Lung (tissue), 12 donors: ENCODE data around the gene PCSK5. TPM values are rescaled to one million over a fixed set of nuclear protein-coding genes. Genes with fewer than 3 reads are reported as not detected.

Experiments
- ATAC-seq: fragments of 200-7000 bp; cut with Tn5 transposase; one replicate; pipeline ENCODE4 v1.9.1; 2020; ENCODE audit warnings: moderate number of reproducible peaks; ENCODE audit not compliant: insufficient read depth, low FRiP score
- DNase-seq, 3 donors: peaks; one replicate each; pipeline ENCODE4 v3.0.0-alpha.2; 2013 to 2017
- H3K27ac ChIP-seq, 2 donors: one replicate each; pipeline ENCODE4 v1.5.1; 2013; ENCODE audit warnings: mild to moderate bottlenecking in 2 of 2, moderate library complexity in 2 of 2, control low read depth in 1 of 2, inconsistent platforms in 1 of 2, low read depth in 1 of 2, low read length in 1 of 2
- H3K27me3 ChIP-seq, 3 donors: one replicate each; pipeline ENCODE4 v1.5.1; 2013; ENCODE audit warnings: low read length in 2 of 3; ENCODE audit not compliant: control insufficient read depth in 3 of 3, insufficient read depth in 3 of 3
- H3K36me3 ChIP-seq, 4 donors: one replicate each; pipeline ENCODE4 v1.5.1; 2013; ENCODE audit warnings: low read length in 4 of 4, mild to moderate bottlenecking in 1 of 4, moderate library complexity in 1 of 4; ENCODE audit not compliant: control insufficient read depth in 4 of 4, insufficient read depth in 4 of 4
- H3K4me1 ChIP-seq, 5 donors: one replicate each; pipeline ENCODE4 v1.5.1; 2013; ENCODE audit warnings: low read length in 5 of 5, mild to moderate bottlenecking in 2 of 5, moderate library complexity in 1 of 5; ENCODE audit not compliant: control insufficient read depth in 5 of 5, insufficient read depth in 5 of 5
- H3K4me3 ChIP-seq: one replicate; pipeline ENCODE4 v1.5.1; 2013; ENCODE audit warnings: mild to moderate bottlenecking, control low read depth, moderate library complexity
- H3K9ac ChIP-seq, 2 donors: one replicate each; pipeline ENCODE4 v1.5.1; 2013; ENCODE audit warnings: low read length in 2 of 2, control low read depth in 1 of 2; ENCODE audit not compliant: insufficient read depth in 1 of 2
- H3K9me3 ChIP-seq, 4 donors: one replicate each; pipeline ENCODE4 v1.5.1; 2013; ENCODE audit warnings: low read length in 3 of 4, mild to moderate bottlenecking in 1 of 4, moderate library complexity in 1 of 4; ENCODE audit not compliant: control insufficient read depth in 4 of 4, insufficient read depth in 3 of 4
- WGBS, 2 donors: extraction: QIAGEN DNeasy Blood & Tissue Kit; methylation state at CpG; one replicate each; pipeline ENCODE4 v1.1.7; 2013; 5-methylcytosine and 5-hydroxymethylcytosine counted together
- polyA plus RNA-seq, 2 donors: library from polyadenylated mRNA; stranded (reverse); fragments of 200-250 nt; gene quantifications; one replicate each; pipeline ENCODE4 v1.2.1, GENCODE V29; 2013
- total RNA-seq, 2 donors: library from RNA; depleted of rRNA in 1 of 2; stranded (reverse); fragments of >200 nt in 1 of 2; gene quantifications; one replicate each; pipeline ENCODE4 v1.2.1, GENCODE V29; 2014 to 2021
- TF ChIP-seq, protein P1 (sequence below): IDR thresholded peaks from 2 replicates; pipeline ENCODE4 v1.5.1; 2012; ENCODE audit warnings: mild to moderate bottlenecking; ENCODE audit errors: control extremely low read depth, extremely low read depth
- donor health status: control.
- donor health status: control.
- donor health status: Bipolar disorder and iron deficiency.
- donor health status: healthy.
- donor health status: DM: yes; HTN: yes; CAD: no.

PCSK5 gene
- total and polyA plus RNA-seq, 4 donors = 1.9 to 28.2 (median 13.6) TPM

DNA sequence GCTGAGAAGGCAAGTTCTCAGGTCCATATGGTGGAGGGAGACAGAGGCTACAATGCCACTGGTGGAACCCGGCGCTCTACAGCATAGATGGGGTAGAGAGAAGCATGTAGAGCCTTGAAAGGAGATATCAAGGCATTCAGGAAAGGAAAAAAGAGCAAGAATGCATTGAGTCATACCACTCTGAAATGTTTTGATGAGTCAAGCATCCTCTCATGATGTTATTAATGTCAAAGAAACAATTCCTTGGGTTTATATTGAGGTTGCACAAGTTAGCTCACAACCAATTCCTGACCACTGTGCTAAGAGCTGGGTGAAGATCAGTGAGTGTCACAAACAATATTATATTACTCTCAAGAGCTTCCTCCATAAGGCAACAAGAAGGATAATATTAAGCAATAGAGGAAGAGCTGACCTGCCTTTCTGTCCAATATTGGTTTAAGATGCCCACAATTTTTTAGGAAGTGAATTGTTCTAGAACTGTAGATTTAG, 325.7 kb downstream of the PCSK5 start:
- Histone ChIP-seq H3K4me1 (peaks cover 0 to 2% (median 0%) of the 10 kb centered on the region in 5 donors), H3K9ac (no peak overlapping the region), H3K36me3 (no peaks in the 10 kb centered on the region), H3K27me3 (no peaks in the 10 kb centered on the region), H3K27ac (no peak overlapping the region), H3K9me3 (peaks cover 0 to 3% (median under 1%) of the 10 kb centered on the region in 4 donors), H3K4me3 (no peak overlapping the region)
- 92 to 96% methylated on average over 2 of the region's 2 CpGs for WGBS, 2 donors
- TF ChIP-seq, protein P1, sequence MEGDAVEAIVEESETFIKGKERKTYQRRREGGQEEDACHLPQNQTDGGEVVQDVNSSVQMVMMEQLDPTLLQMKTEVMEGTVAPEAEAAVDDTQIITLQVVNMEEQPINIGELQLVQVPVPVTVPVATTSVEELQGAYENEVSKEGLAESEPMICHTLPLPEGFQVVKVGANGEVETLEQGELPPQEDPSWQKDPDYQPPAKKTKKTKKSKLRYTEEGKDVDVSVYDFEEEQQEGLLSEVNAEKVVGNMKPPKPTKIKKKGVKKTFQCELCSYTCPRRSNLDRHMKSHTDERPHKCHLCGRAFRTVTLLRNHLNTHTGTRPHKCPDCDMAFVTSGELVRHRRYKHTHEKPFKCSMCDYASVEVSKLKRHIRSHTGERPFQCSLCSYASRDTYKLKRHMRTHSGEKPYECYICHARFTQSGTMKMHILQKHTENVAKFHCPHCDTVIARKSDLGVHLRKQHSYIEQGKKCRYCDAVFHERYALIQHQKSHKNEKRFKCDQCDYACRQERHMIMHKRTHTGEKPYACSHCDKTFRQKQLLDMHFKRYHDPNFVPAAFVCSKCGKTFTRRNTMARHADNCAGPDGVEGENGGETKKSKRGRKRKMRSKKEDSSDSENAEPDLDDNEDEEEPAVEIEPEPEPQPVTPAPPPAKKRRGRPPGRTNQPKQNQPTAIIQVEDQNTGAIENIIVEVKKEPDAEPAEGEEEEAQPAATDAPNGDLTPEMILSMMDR = no peak
- ATAC-seq (peak; percentile 51), DNase-seq (no peak)

DNA sequence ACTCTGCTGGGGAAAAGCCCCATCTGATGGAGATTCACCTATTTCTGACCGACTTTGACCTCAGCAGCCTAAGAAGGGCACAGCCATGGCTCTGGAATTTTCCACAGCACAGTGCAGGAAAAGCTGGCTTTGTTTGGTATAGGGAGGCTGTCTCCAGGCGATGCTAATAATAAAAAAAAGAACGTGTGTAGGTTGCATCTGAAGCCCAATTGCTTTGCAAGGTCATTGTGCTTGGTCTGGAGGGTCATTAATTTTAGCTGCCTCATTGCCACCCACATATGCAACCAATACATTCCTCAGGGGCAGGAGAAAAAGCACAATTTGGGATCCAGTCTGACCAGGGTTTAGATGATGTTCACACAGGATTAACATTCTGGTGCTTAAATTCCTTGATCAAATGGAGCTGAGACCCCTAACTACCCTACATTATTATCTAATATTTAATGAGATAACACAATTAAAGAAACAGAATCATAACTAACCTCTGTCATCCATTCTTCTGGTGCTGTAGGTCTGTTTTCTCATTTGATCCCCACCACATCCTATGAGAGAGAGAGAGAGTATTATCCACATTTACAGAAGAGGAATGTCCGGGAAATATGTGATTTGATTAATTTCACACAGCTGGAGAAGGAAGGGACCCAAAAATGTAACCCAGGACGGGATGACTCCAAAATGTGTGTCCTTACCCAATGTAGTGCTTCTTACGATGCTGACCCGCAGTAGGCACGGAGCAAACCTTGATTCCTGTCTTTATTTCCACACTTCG, 327.8 kb downstream of the PCSK5 start:
- DNase-seq (no peak), ATAC-seq (no peak)
- Histone ChIP-seq H3K9me3 (peaks cover 0 to 3% (median 0%) of the 10 kb centered on the region in 4 donors), H3K36me3 (no peaks in the 10 kb centered on the region), H3K4me3 (no peak overlapping the region), H3K4me1 (peaks cover 0 to 2% (median 0%) of the 10 kb centered on the region in 5 donors), H3K27ac (no peak overlapping the region), H3K9ac (no peak overlapping the region), H3K27me3 (no peaks in the 10 kb centered on the region)
- 81 to 86% methylated on average over 9 of the region's 9 CpGs for WGBS, 2 donors
- TF ChIP-seq, protein P1 = no peak

DNA sequence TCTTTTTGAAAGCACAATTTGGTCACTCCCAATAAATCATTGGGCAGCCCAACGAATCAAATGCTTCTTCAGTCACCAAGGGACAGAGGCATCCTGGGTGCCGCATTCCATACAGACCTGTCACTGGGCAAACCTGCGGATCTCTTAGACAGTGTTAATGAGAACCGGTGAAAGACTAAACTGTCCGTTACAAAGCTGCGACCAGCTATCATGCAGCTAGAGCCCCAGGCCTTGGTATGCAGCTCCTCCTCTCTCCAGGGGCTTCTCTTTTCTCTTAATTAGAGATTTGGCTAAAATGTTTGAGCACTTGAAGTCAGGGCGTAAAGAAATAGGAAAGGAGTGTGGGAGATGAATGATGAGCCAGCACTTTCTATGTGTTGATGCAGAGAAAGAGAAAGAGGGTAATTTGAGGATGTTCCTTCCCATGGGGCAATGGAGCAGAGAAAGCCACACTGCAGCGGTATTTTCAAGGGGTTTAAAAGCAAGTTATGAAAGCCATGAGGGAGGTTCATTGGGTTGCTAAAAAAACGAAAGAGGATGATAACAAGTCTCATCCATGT, 328.5 kb downstream of the PCSK5 start:
- peaks cover 0 to 3% (median 0%) of the 10 kb centered on the region in 4 donors for H3K9me3 ChIP-seq
- ATAC-seq (no peak), DNase-seq (no peak)
- TF ChIP-seq, protein P1 = no peak
- H3K27ac ChIP-seq = no peak overlapping the region
- H3K36me3 ChIP-seq = no peaks in the 10 kb centered on the region
- no peak overlapping the region for H3K4me3 ChIP-seq
- WGBS, 2 donors = 73 to 79% methylated on average over 9 of the region's 9 CpGs
- H3K4me1 ChIP-seq = peaks cover 0 to 4% (median 2%) of the 10 kb centered on the region in 5 donors
- no peak overlapping the region for H3K9ac ChIP-seq
- H3K27me3 ChIP-seq = no peaks in the 10 kb centered on the region
